H9 (cell line): Measurements from ENCODE around the gene LCE1E. TPM values are rescaled to one million over a fixed set of nuclear protein-coding genes. Genes with fewer than 3 reads are reported as not detected.

Source experiments
- DNase-seq: peaks from one replicate; pipeline ENCODE4 v3.0.0-alpha.2; 2017
- H2AFZ ChIP-seq: one replicate; pipeline ENCODE4 v1.6.1; 2013; ENCODE audit warnings: mild to moderate bottlenecking, low read length, control low read depth, moderate library complexity
- H2AK5ac ChIP-seq: 2 replicates; pipeline ENCODE4 v1.6.1; 2013; ENCODE audit warnings: low read length, control low read depth, mixed read lengths; ENCODE audit not compliant: insufficient read length
- H2BK120ac ChIP-seq: one replicate; pipeline ENCODE4 v1.6.1; 2013; ENCODE audit warnings: low read depth, mild to moderate bottlenecking, low read length, control low read depth, inconsistent platforms; ENCODE audit not compliant: poor library complexity, severe bottlenecking
- H2BK12ac ChIP-seq: 2 replicates; pipeline ENCODE4 v1.6.1; 2013; ENCODE audit warnings: low read length, control low read depth, mixed read lengths, low read depth; ENCODE audit not compliant: insufficient read length
- H2BK15ac ChIP-seq: 2 replicates; pipeline ENCODE4 v1.6.1; 2013; ENCODE audit warnings: low read depth, low read length, control low read depth
- H2BK20ac ChIP-seq: one replicate; pipeline ENCODE4 v1.6.1; 2013; ENCODE audit warnings: low read depth, mild to moderate bottlenecking, low read length, control low read depth, inconsistent platforms; ENCODE audit not compliant: poor library complexity, severe bottlenecking
- H2BK5ac ChIP-seq: 2 replicates; pipeline ENCODE4 v1.6.1; 2013; ENCODE audit warnings: low read length, control low read depth, mixed read lengths; ENCODE audit not compliant: insufficient read length
- H3K14ac ChIP-seq: 2 replicates; pipeline ENCODE4 v1.6.1; 2013; ENCODE audit warnings: low read length, control low read depth; ENCODE audit not compliant: insufficient read depth
- H3K18ac ChIP-seq: 2 replicates; pipeline ENCODE4 v1.6.1; 2013; ENCODE audit warnings: low read depth, mild to moderate bottlenecking, mixed read lengths, low read length, control low read depth; ENCODE audit not compliant: insufficient read length
- H3K23ac ChIP-seq: 2 replicates; pipeline ENCODE4 v1.6.1; 2013; ENCODE audit warnings: low read length, control low read depth, mixed read lengths, low read depth; ENCODE audit not compliant: insufficient read length
- H3K23me2 ChIP-seq: 2 replicates; pipeline ENCODE4 v1.6.1; 2013; ENCODE audit warnings: low read depth, mild to moderate bottlenecking, mixed read lengths, low read length, control low read depth; ENCODE audit not compliant: insufficient read length, poor library complexity, severe bottlenecking
- H3K27ac ChIP-seq: 2 replicates; pipeline ENCODE4 v1.5.1; 2013; ENCODE audit warnings: low read length, control low read depth, mixed read lengths, low read depth; ENCODE audit not compliant: insufficient read length
- H3K27me3 ChIP-seq: 2 replicates; pipeline ENCODE4 v1.6.1; 2013; ENCODE audit warnings: low read length, control low read depth, inconsistent platforms; ENCODE audit not compliant: insufficient read depth
- H3K4ac ChIP-seq: 2 replicates; pipeline ENCODE4 v1.6.1; 2013; ENCODE audit warnings: low read depth, mild to moderate bottlenecking, control low read depth, inconsistent platforms, low read length, moderate library complexity
- H3K4me1 ChIP-seq: 2 replicates; pipeline ENCODE4 v1.6.1; 2013; ENCODE audit warnings: low read length, control low read depth, inconsistent platforms; ENCODE audit not compliant: insufficient read depth
- H3K4me2 ChIP-seq: 2 replicates; pipeline ENCODE4 v1.6.1; 2013; ENCODE audit warnings: low read length, control low read depth, mixed read lengths; ENCODE audit not compliant: insufficient read length, insufficient read depth
- H3K56ac ChIP-seq: 2 replicates; pipeline ENCODE4 v1.6.1; 2013; ENCODE audit warnings: low read depth, mild to moderate bottlenecking, mixed read lengths, low read length, control low read depth; ENCODE audit not compliant: insufficient read length
- H3K79me1 ChIP-seq: 2 replicates; pipeline ENCODE4 v1.6.1; 2013; ENCODE audit warnings: low read depth, mild to moderate bottlenecking, moderate library complexity, low read length, control low read depth, inconsistent platforms; ENCODE audit not compliant: insufficient read depth, poor library complexity, severe bottlenecking
- H3K79me2 ChIP-seq: 2 replicates; pipeline ENCODE4 v1.6.1; 2013; ENCODE audit warnings: low read length, control low read depth, inconsistent platforms; ENCODE audit not compliant: insufficient read depth
- H3K9ac ChIP-seq: 2 replicates; pipeline ENCODE4 v1.6.1; 2013; ENCODE audit warnings: low read length, control low read depth, mixed read lengths; ENCODE audit not compliant: insufficient read length; ENCODE audit errors: extremely low read depth
- H3K9me3 ChIP-seq: one replicate; pipeline ENCODE4 v1.6.1; 2013; ENCODE audit warnings: low read depth, low read length, inconsistent platforms; ENCODE audit not compliant: control insufficient read depth
- H3T11ph ChIP-seq: one replicate; pipeline ENCODE4 v1.6.1; 2013; ENCODE audit warnings: mild to moderate bottlenecking, low read length, control low read depth, inconsistent platforms
- H4K20me1 ChIP-seq: one replicate; pipeline ENCODE4 v1.6.1; 2013; ENCODE audit not compliant: control insufficient read depth, insufficient read length, insufficient read depth
- H4K5ac ChIP-seq: 2 replicates; pipeline ENCODE4 v1.6.1; 2013; ENCODE audit warnings: low read depth, mild to moderate bottlenecking, mixed read lengths, low read length, control low read depth; ENCODE audit not compliant: insufficient read length
- H4K8ac ChIP-seq: replicated peaks from 2 replicates; pipeline ENCODE4 v1.6.1; 2013; ENCODE audit warnings: low read length, control low read depth, mixed read lengths, low read depth; ENCODE audit not compliant: insufficient read length
- H4K91ac ChIP-seq: 2 replicates; pipeline ENCODE4 v1.6.1; 2013; ENCODE audit warnings: low read depth, mild to moderate bottlenecking, moderate library complexity, mixed read lengths, low read length, control low read depth; ENCODE audit not compliant: insufficient read length
- H3K27ac Mint-ChIP-seq, 3 experiments: 2 replicates in 2 of 3; 3 replicates in 1 of 3; pipeline ENCODE4 v1.8.0; 2020 to 2021; ENCODE audit warnings: mixed read lengths in 3 of 3, mild to moderate bottlenecking in 1 of 3, moderate library complexity in 1 of 3
- H3K27me3 Mint-ChIP-seq: 2 replicates; pipeline ENCODE4 v1.8.0; 2021; ENCODE audit warnings: low read depth, mild to moderate bottlenecking, moderate library complexity, mixed read lengths
- H3K36me3 Mint-ChIP-seq, 3 experiments: 2 replicates in 2 of 3; 3 replicates in 1 of 3; pipeline ENCODE4 v1.8.0; 2020 to 2021; ENCODE audit warnings: low read depth in 3 of 3, mixed read lengths in 3 of 3; ENCODE audit not compliant: insufficient read depth in 1 of 3
- H3K4me1 Mint-ChIP-seq, 2 experiments: 2 replicates each; pipeline ENCODE4 v1.8.0; 2020; ENCODE audit warnings: mixed read lengths in 2 of 2
- H3K4me3 Mint-ChIP-seq, 2 experiments: 2 replicates in 1 of 2; 3 replicates in 1 of 2; pipeline ENCODE4 v1.8.0; 2020 to 2021; ENCODE audit warnings: mild to moderate bottlenecking in 2 of 2, mixed read lengths in 2 of 2, moderate library complexity in 1 of 2
- H3K9me3 Mint-ChIP-seq, 2 experiments: 2 replicates in 1 of 2; 3 replicates in 1 of 2; pipeline ENCODE4 v1.8.0; 2020; ENCODE audit warnings: mild to moderate bottlenecking in 2 of 2, mixed read lengths in 2 of 2, moderate library complexity in 1 of 2
- WGBS: extraction: QIAGEN DNeasy Blood & Tissue Kit; methylation state at CpG from one replicate; pipeline ENCODE4 v1.1.7; 2013; ENCODE audit warnings: missing lambda C conversion rate, low lambda C conversion rate, mixed read lengths; ENCODE audit not compliant: insufficient read length; ENCODE audit errors: extremely low coverage; 5-methylcytosine and 5-hydroxymethylcytosine counted together
- total RNA-seq: library from RNA; stranded (reverse); gene quantifications from 2 replicates; pipeline ENCODE4 v1.2.1, GENCODE V29; 2021
- TF ChIP-seq, protein P1 (sequence below): fragments of 200-600 bp; sonication (generic); conservative IDR thresholded peaks from 3 replicates; pipeline ENCODE4 v1.8.0; 2021; ENCODE audit warnings: antibody characterized with exemption, mild to moderate bottlenecking

Gene LCE1E
- total RNA-seq, 1 experiment from 2014 or later = not detected

DNA sequence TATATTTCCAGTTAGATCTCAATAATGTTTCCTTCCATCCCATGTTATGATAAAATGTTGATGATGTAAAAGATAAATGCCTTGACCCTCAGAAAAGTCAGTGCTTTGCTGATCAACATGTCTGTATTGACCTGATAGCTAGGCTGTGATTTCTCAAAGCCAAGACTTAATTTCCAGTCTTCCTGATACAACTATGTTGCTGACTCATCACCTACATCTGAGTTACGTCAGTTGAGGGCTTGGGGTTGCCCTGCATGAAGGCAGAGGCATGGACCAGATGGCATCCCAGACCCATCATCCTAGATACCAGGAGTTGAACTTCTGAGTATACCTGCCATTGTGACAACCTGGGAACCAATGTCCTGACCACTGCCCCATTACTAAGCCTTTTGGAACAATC is 15.3 kb downstream of the LCE1E start:
- no peak for DNase-seq
- no peak overlapping the region for H3K23ac ChIP-seq
- H2AK5ac ChIP-seq = no peak overlapping the region
- no peak overlapping the region for H4K5ac ChIP-seq
- no CpG with 5 or more reads among the region's 1 CpG for WGBS
- no peak overlapping the region for H3K27ac ChIP-seq
- no peak overlapping the region for H2BK12ac ChIP-seq
- no peak overlapping the region for H3K27ac Mint-ChIP-seq
- H2BK20ac ChIP-seq = no peak overlapping the region
- H3K27me3 ChIP-seq = no peaks in the 10 kb centered on the region; the same call in 1 of the 2 replicates
- H3K9me3 ChIP-seq = peaks cover 65% of the 10 kb centered on the region
- no peaks in the 10 kb centered on the region for H3K4me1 ChIP-seq
- no peak overlapping the region for H3K18ac ChIP-seq
- H2BK120ac ChIP-seq = no peak overlapping the region
- no peaks in the 10 kb centered on the region for H3K79me2 ChIP-seq
- H3K23me2 ChIP-seq = no peaks in the 10 kb centered on the region
- H3K27me3 Mint-ChIP-seq = no peaks in the 10 kb centered on the region; the same call in 1 of the 2 replicates
- no peaks in the 10 kb centered on the region for H3K79me1 ChIP-seq
- no peak overlapping the region for H3K4ac ChIP-seq
- no peak overlapping the region for H3K9ac ChIP-seq
- no peak overlapping the region for H4K91ac ChIP-seq
- H3K36me3 Mint-ChIP-seq = peaks cover 9 to 24% (median 11%) of the 10 kb centered on the region in 3 experiments
- H4K8ac ChIP-seq = no peak overlapping the region
- H2BK15ac ChIP-seq = no peak overlapping the region
- no peak overlapping the region for H2AFZ ChIP-seq
- no peak overlapping the region for H3K4me2 ChIP-seq
- H3K4me1 Mint-ChIP-seq = no peaks in the 10 kb centered on the region
- H3T11ph ChIP-seq = no peak overlapping the region
- no peak overlapping the region for H3K56ac ChIP-seq
- no peak overlapping the region for H2BK5ac ChIP-seq
- H3K4me3 Mint-ChIP-seq = no peak overlapping the region
- no peak overlapping the region for H3K14ac ChIP-seq
- TF ChIP-seq, protein P1, sequence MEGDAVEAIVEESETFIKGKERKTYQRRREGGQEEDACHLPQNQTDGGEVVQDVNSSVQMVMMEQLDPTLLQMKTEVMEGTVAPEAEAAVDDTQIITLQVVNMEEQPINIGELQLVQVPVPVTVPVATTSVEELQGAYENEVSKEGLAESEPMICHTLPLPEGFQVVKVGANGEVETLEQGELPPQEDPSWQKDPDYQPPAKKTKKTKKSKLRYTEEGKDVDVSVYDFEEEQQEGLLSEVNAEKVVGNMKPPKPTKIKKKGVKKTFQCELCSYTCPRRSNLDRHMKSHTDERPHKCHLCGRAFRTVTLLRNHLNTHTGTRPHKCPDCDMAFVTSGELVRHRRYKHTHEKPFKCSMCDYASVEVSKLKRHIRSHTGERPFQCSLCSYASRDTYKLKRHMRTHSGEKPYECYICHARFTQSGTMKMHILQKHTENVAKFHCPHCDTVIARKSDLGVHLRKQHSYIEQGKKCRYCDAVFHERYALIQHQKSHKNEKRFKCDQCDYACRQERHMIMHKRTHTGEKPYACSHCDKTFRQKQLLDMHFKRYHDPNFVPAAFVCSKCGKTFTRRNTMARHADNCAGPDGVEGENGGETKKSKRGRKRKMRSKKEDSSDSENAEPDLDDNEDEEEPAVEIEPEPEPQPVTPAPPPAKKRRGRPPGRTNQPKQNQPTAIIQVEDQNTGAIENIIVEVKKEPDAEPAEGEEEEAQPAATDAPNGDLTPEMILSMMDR = no peak
- no peaks in the 10 kb centered on the region for H4K20me1 ChIP-seq
- H3K9me3 Mint-ChIP-seq = peaks cover 86 to 90% of the 10 kb centered on the region in 2 experiments
